Mammary epithelial cell (primary cell): ENCODE data around the gene ACRV1.

ENCODE experiments used
- CTCF ChIP-seq, 2 donors: IDR thresholded peaks in 1 of 2; conservative IDR thresholded peaks in 1 of 2; 2 replicates each; pipeline ENCODE4 v1.5.1; 2011 to 2012; ENCODE audit warnings: inconsistent platforms in 2 of 2, low read length in 2 of 2, mild to moderate bottlenecking in 2 of 2, control low read depth in 1 of 2, low read depth in 1 of 2; ENCODE audit not compliant: insufficient read depth in 1 of 2; ENCODE audit errors: extremely low read depth in 1 of 2
- EZH2 ChIP-seq: IDR thresholded peaks from 2 replicates; pipeline ENCODE4 v1.6.1; 2012; ENCODE audit warnings: low read length, inconsistent platforms, borderline replicate concordance

- no peak for TF ChIP-seq CTCF (conservative IDR thresholded peaks at IDR 0.05 in 1 of 2, IDR thresholded peaks at IDR 0.05 in 1 of 2; ENCODE audit: extremely low read depth in 1 of 2, insufficient read depth in 1 of 2, low read depth in 1 of 2, low read length in 2 of 2)
- TF ChIP-seq EZH2, result no peak
Measured at GRCh38 chr11:125701018-125701610, 20.5 kb upstream of the ACRV1 start.
